Endothelial cell of umbilical vein (primary cell): ENCODE results near the gene ALDOA. TPM values are rescaled to one million over a fixed set of nuclear protein-coding genes. Genes with fewer than 3 reads are reported as not detected.

ENCODE experiments used
- BruUV-seq: library from RNA; stranded (reverse); fragments of 400-500 nt; replicated peaks from 2 replicates; lab custom pipeline; 2021; lab: Mats Ljungman, UMichigan
- CTCF ChIA-PET: fragments of 300-600, 350-600 bp; sonication (Branson Sonifier 250); formaldehyde crosslinking; loops from one replicate; lab custom pipeline; 2021; ENCODE audit warnings: antibody characterized with exemption, inconsistent platforms; lab: Charles Lee
- POLR2A ChIA-PET: fragments of 300-600, 350-600 bp; sonication (Branson Sonifier 250); formaldehyde crosslinking; loops from one replicate; lab custom pipeline; 2021; ENCODE audit warnings: antibody characterized with exemption, inconsistent platforms; lab: Charles Lee
- DNase-seq: peaks from one replicate; pipeline ENCODE4 v3.0.0-alpha.2; 2011; ENCODE audit warnings: low read depth, low spot score
- FAIRE-seq: peaks from 2 replicates; lab custom pipeline; 2011; peaks lifted over from hg19 to GRCh38; lab: Jason Lieb, UNC
- H2AFZ ChIP-seq: 2 replicates; pipeline ENCODE4 v1.6.0; 2012; ENCODE audit warnings: low read depth, low read length, control low read depth, inconsistent platforms
- H3K27ac ChIP-seq: 2 replicates; pipeline ENCODE4 v1.5.1; 2011; ENCODE audit warnings: low read depth, mild to moderate bottlenecking, control low read depth, low read length, moderate library complexity; ENCODE audit not compliant: insufficient read depth
- H3K27me3 ChIP-seq, 2 experiments: 2 replicates each; pipeline versions ENCODE4 v1.6.0 to v1.6.1; 2011; ENCODE audit warnings: low read length in 2 of 2, mixed read lengths in 1 of 2; ENCODE audit not compliant: control insufficient read depth in 2 of 2, insufficient read depth in 2 of 2
- H3K36me3 ChIP-seq, 2 experiments: 2 replicates in 1 of 2; 3 replicates in 1 of 2; pipeline ENCODE4 v1.5.1; 2011; ENCODE audit warnings: low read length in 2 of 2, mild to moderate bottlenecking in 1 of 2, moderate library complexity in 1 of 2; ENCODE audit not compliant: control insufficient read depth in 2 of 2, insufficient read depth in 2 of 2; ENCODE audit errors: extremely low read depth in 1 of 2
- H3K4me1 ChIP-seq: 3 replicates; pipeline ENCODE4 v1.5.1; 2011; ENCODE audit warnings: mild to moderate bottlenecking, low read length; ENCODE audit not compliant: control insufficient read depth, insufficient read depth; ENCODE audit errors: extremely low read depth
- H3K4me2 ChIP-seq: 2 replicates; pipeline ENCODE4 v1.6.1; 2011; ENCODE audit warnings: low read length, control low read depth, mixed read lengths; ENCODE audit not compliant: insufficient read depth
- H3K4me3 ChIP-seq, 3 experiments: fragments of 200-600 bp in 1 of 3; sonication (generic), shearing (Covaris generic) in 1 of 3; replicated peaks in 1 of 3; 2 replicates each; pipeline ENCODE4 v1.5.1; 2011 to 2016; ENCODE audit warnings: control low read depth in 3 of 3, low read length in 3 of 3, mild to moderate bottlenecking in 2 of 3, inconsistent platforms in 1 of 3, low read depth in 1 of 3, moderate library complexity in 1 of 3; ENCODE audit not compliant: insufficient read depth in 1 of 3
- H3K79me2 ChIP-seq: 2 replicates; pipeline ENCODE4 v1.6.0; 2012; ENCODE audit warnings: low read length, inconsistent platforms; ENCODE audit not compliant: control insufficient read depth, insufficient read depth
- H3K9ac ChIP-seq: replicated peaks from 2 replicates; pipeline ENCODE3; 2011; ENCODE audit warnings: low read length, control low read depth; ENCODE audit not compliant: insufficient read depth; ENCODE audit errors: extremely low read depth
- H3K9me1 ChIP-seq: replicated peaks from 3 replicates; pipeline ENCODE4 v1.6.0; 2011; ENCODE audit warnings: mild to moderate bottlenecking, low read length; ENCODE audit not compliant: control insufficient read depth, insufficient read depth; ENCODE audit errors: extremely low read depth
- H3K9me3 ChIP-seq: replicated peaks from 2 replicates; pipeline ENCODE4 v1.5.1; 2012; ENCODE audit warnings: low read length, inconsistent platforms; ENCODE audit not compliant: control insufficient read depth, insufficient read depth
- H4K20me1 ChIP-seq: replicated peaks from 2 replicates; pipeline ENCODE3; 2011; ENCODE audit warnings: mild to moderate bottlenecking, low read length; ENCODE audit not compliant: control insufficient read depth, insufficient read depth; ENCODE audit errors: extremely low read depth
- EZH2 ChIP-seq: IDR thresholded peaks from 2 replicates; pipeline ENCODE4 v1.6.1; 2012; ENCODE audit warnings: borderline replicate concordance, low read depth, mild to moderate bottlenecking, moderate library complexity, low read length, inconsistent platforms; ENCODE audit not compliant: severe bottlenecking
- FOS ChIP-seq: IDR thresholded peaks from 2 replicates; pipeline ENCODE4 v1.6.1; 2011; ENCODE audit warnings: mild to moderate bottlenecking, low read length, moderate library complexity, borderline replicate concordance; ENCODE audit not compliant: insufficient read depth
- GATA2 ChIP-seq: IDR thresholded peaks from 2 replicates; pipeline ENCODE4 v1.7.0; 2011; ENCODE audit warnings: low read depth, mild to moderate bottlenecking, moderate library complexity, mixed read lengths, low read length; ENCODE audit not compliant: insufficient read length, insufficient read depth
- JUN ChIP-seq: IDR thresholded peaks from 2 replicates; pipeline ENCODE4 v1.6.1; 2011; ENCODE audit warnings: borderline replicate concordance, low read depth; ENCODE audit not compliant: insufficient read length, insufficient read depth
- MYC ChIP-seq: IDR thresholded peaks from one replicate; pipeline ENCODE4 v1.6.1; 2011; ENCODE audit warnings: mild to moderate bottlenecking, low read depth, low read length
- POLR2A ChIP-seq: IDR thresholded peaks from 2 replicates; pipeline ENCODE4 v1.6.1; 2012; ENCODE audit warnings: low read depth, mild to moderate bottlenecking, control low read depth, low read length
- POLR2AphosphoS5 ChIP-seq: IDR thresholded peaks from 2 replicates; pipeline ENCODE4 v1.6.1; 2012; ENCODE audit warnings: low read depth, mild to moderate bottlenecking, control low read depth, low read length, moderate library complexity; ENCODE audit not compliant: insufficient read depth
- dilution Hi-C: fragments of 300-500 bp; cut with MboI; formaldehyde crosslinking; loops from one replicate; pipeline ENCODE4 v1.15.0; 2019; ENCODE audit warnings: low sequenced_read_pairs; ENCODE audit not compliant: extremely low pct_ligation_motif_present
- intact Hi-C: fragments of 100-400 bp; cut with micrococcal nuclease; formaldehyde crosslinking; loops from one replicate; pipeline ENCODE4 v1.10.0; 2022
- polyA plus RNA-seq, 4 experiments: library from polyadenylated mRNA; depleted of rRNA in 3 of 4; stranded (reverse) in 3 of 4; unstranded in 1 of 4; fragments of >200 nt; gene quantifications; 2 replicates each; pipeline versions ENCODE4 v1.2.1 to v1.2.3, GENCODE V29; 2011 to 2012; ENCODE audit warnings: missing spikeins in 1 of 4
- total RNA-seq: library from RNA; stranded (reverse); gene quantifications from 2 replicates; pipeline ENCODE4 v1.2.3, GENCODE V29; 2021
- TF ChIP-seq, protein P1 (sequence below): IDR thresholded peaks from 2 replicates; pipeline ENCODE4 v1.6.1; 2011; ENCODE audit not compliant: insufficient read depth, insufficient read length
- TF ChIP-seq, protein P2 (sequence below), 2 donors: IDR thresholded peaks; 1 replicate in 1 of 2; 2 replicates in 1 of 2; pipeline ENCODE4 v1.5.1; 2011; ENCODE audit warnings: low read length in 2 of 2, mild to moderate bottlenecking in 2 of 2, moderate library complexity in 2 of 2, control low read depth in 1 of 2, inconsistent platforms in 1 of 2, low read depth in 1 of 2; ENCODE audit not compliant: insufficient read depth in 1 of 2; ENCODE audit errors: extremely low read depth in 1 of 2

Gene ALDOA
- total and polyA plus RNA-seq, 2 donors (not counting 3 experiments of a cell fraction or from before 2014, with no cell fraction given), result 871 to 1,114 TPM

DNA sequence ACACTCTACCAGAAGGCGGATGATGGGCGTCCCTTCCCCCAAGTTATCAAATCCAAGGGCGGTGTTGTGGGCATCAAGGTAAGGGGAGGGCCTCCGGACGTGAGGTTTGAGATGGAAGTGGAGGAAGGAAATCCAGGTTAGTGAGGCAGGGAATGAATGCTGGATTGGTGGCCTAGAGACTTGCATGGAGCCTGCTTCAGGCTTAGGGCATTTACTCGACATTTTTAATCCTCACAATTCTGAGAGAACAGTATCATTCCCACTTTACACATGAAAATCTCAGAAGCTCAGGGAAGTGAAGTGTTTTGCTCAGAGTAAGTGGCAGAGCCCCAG, 2.0 kb downstream of the ALDOA start:
- FAIRE-seq (peak; percentile 21), DNase-seq (no peak)
- peak overlapping the region; percentile 91 for H3K4me2 ChIP-seq
- H3K9me1 ChIP-seq, result no peaks in the 10 kb centered on the region
- no peaks in the 10 kb centered on the region for H3K9me3 ChIP-seq
- no TSS peak for BruUV-seq
- no peak for TF ChIP-seq EZH2
- no peak for TF ChIP-seq POLR2AphosphoS5
- no peak for TF ChIP-seq GATA2
- TF ChIP-seq JUN, result no peak
- TF ChIP-seq POLR2A, result no peak
- TF ChIP-seq, protein P1, sequence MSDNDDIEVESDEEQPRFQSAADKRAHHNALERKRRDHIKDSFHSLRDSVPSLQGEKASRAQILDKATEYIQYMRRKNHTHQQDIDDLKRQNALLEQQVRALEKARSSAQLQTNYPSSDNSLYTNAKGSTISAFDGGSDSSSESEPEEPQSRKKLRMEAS, result no peak
- no peak for TF ChIP-seq MYC
- TF ChIP-seq, protein P2, sequence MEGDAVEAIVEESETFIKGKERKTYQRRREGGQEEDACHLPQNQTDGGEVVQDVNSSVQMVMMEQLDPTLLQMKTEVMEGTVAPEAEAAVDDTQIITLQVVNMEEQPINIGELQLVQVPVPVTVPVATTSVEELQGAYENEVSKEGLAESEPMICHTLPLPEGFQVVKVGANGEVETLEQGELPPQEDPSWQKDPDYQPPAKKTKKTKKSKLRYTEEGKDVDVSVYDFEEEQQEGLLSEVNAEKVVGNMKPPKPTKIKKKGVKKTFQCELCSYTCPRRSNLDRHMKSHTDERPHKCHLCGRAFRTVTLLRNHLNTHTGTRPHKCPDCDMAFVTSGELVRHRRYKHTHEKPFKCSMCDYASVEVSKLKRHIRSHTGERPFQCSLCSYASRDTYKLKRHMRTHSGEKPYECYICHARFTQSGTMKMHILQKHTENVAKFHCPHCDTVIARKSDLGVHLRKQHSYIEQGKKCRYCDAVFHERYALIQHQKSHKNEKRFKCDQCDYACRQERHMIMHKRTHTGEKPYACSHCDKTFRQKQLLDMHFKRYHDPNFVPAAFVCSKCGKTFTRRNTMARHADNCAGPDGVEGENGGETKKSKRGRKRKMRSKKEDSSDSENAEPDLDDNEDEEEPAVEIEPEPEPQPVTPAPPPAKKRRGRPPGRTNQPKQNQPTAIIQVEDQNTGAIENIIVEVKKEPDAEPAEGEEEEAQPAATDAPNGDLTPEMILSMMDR (IDR thresholded peaks at IDR 0.05; ENCODE audit: extremely low read depth in 1 of 2, insufficient read depth in 1 of 2, low read depth in 1 of 2, low read length in 2 of 2), result no peak
- TF ChIP-seq FOS, result no peak
- POLR2A ChIA-PET, result no interaction called here
- CTCF ChIA-PET, result interaction anchor here (1.1 to 3.7 kb wide), 4 partner anchors 12 to 44 kb away, joined by 3 to 15 read pairs (median 8); partner anchors contain the start of gene TBX6
- H2AFZ ChIP-seq, result no peak overlapping the region
- peak overlapping the region in 2 of 3 experiments; percentile 7 to 95 for H3K4me3 ChIP-seq
- intact Hi-C loops, result no loop called here
- dilution Hi-C loops, result no loop called here
- no peak overlapping the region for H3K27ac ChIP-seq
- H3K36me3 ChIP-seq, result peaks cover 24 to 42% of the 10 kb centered on the region in 2 experiments
- no peaks in the 10 kb centered on the region for H4K20me1 ChIP-seq
- H3K79me2 ChIP-seq, result peaks cover 46% of the 10 kb centered on the region
- H3K27me3 ChIP-seq, result no peaks in the 10 kb centered on the region
- no peak overlapping the region for H3K9ac ChIP-seq
- peaks cover 29% of the 10 kb centered on the region for H3K4me1 ChIP-seq
